Gastrocnemius medialis (tissue), 4 donors: ENCODE measurements around the gene RSPH6A. TPM values are rescaled to one million over a fixed set of nuclear protein-coding genes. Genes with fewer than 3 reads are reported as not detected.
A peak's percentile ranks its signal among the peaks of the same experiment; 100 is the strongest.
"Not testable (repeated sequence)": the region's sequence is repeated elsewhere in the genome, so short reads cannot be mapped to it uniquely, and the experiment has no call there.

Experiments
- ATAC-seq, 2 donors: fragments of 150-250 bp; one replicate each; pipeline ENCODE4 v1.9.1; 2016
- DNase-seq, 2 donors: peaks; one replicate each; pipeline ENCODE4 v3.0.0-alpha.2; 2019
- H3K27ac ChIP-seq, 4 donors: fragments of 200-600 bp; sonication (generic); 1 replicate in 1 of 4; 2 replicates in 3 of 4; pipeline ENCODE4 v1.5.1; 2016 to 2018; ENCODE audit warnings: mild to moderate bottlenecking in 2 of 4, moderate library complexity in 1 of 4
- H3K27me3 ChIP-seq, 3 donors: fragments of 200-600 bp; sonication (generic) in 2 of 3; 1 replicate in 1 of 3; 2 replicates in 2 of 3; pipeline versions ENCODE4 v1.5.1 to v1.6.0; 2016 to 2019; ENCODE audit warnings: mild to moderate bottlenecking in 1 of 3, moderate library complexity in 1 of 3
- H3K36me3 ChIP-seq, 2 donors: fragments of 200-600 bp; sonication (generic) in 1 of 2; one replicate each; pipeline ENCODE4 v1.5.1; 2017 to 2018
- H3K4me1 ChIP-seq, 2 donors: fragments of 200-600 bp; sonication (generic) in 1 of 2; one replicate each; pipeline ENCODE4 v1.5.1; 2016 to 2017; ENCODE audit warnings: mild to moderate bottlenecking in 2 of 2
- H3K4me3 ChIP-seq, 4 donors: fragments of 200-600 bp; sonication (generic) in 3 of 4; 1 replicate in 1 of 4; 2 replicates in 3 of 4; pipeline ENCODE4 v1.5.1; 2016 to 2019; ENCODE audit warnings: mild to moderate bottlenecking in 2 of 4
- H3K9me3 ChIP-seq, 3 donors: fragments of 200-600 bp; sonication (generic) in 2 of 3; 1 replicate in 1 of 3; 2 replicates in 2 of 3; pipeline ENCODE4 v1.5.1; 2016 to 2019
- POLR2A ChIP-seq, 2 donors: fragments of 450-650 bp; IDR thresholded peaks; one replicate each; pipeline ENCODE4 v1.6.1; 2017; ENCODE audit warnings: antibody characterized with exemption in 2 of 2, mild to moderate bottlenecking in 2 of 2, moderate library complexity in 2 of 2
- in situ Hi-C, 4 donors: fragments of 200-750 bp; cut with MboI; loops; one replicate each; pipeline versions ENCODE4 v1.15.0 to v1.8.0; 2017; ENCODE audit warnings: low sequenced_read_pairs in 4 of 4
- intact Hi-C: fragments of 100-400 bp; cut with DNase I; formaldehyde crosslinking; loops from one replicate; pipeline ENCODE4 v1.15.1; 2023; ENCODE audit warnings: low total_unique reads
- total RNA-seq, 4 donors: library from RNA; depleted of rRNA; stranded (reverse); fragments of >200 nt; gene quantifications; one replicate each; pipeline versions ENCODE4 v1.1.0 to v1.2.3, GENCODE V29; 2016
- TF ChIP-seq, protein P1 (sequence below), 5 experiments: fragments of 450-650 bp in 3 of 5; fragments of 200-600 bp in 2 of 5; sonication (generic) in 2 of 5; IDR thresholded peaks in 4 of 5; conservative IDR thresholded peaks in 1 of 5; 1 replicate in 4 of 5; 2 replicates in 1 of 5; pipeline ENCODE4 v1.5.1; 2016 to 2019; ENCODE audit warnings: antibody characterized with exemption in 5 of 5, mild to moderate bottlenecking in 3 of 5, moderate library complexity in 3 of 5

Gene RSPH6A
- total RNA-seq, 4 donors from 2014 or later = not detected

DNA sequence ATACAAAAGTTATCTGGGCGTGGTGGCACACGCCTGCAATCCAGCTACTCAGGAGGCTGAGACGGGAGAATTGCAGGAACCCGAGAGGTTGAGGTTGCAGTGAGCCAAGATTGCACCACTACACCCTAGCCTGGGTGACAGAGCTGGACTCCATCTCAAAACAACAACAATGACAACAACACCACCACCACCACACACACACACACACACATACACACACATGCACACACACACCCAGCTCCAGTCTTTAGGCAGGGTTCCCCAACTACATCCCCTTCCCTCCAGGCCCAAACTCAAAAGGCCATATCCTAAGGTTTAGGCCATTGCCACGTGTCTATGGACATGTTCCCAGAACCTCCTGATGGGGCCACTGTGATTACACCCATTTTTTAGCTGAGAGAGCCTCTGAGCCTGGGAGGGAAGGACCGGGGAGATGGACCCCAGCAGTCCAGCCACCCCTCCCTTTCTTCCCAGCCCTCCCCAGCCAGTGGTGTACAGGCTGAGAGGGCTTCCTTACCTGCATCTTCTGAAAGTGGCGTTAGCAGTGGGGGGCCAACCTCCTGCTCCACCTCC, 13.4 kb downstream of the RSPH6A start:
- H3K4me1 ChIP-seq = peaks cover 10 to 17% of the 10 kb centered on the region in 2 donors
- intact Hi-C loops = no loop called here
- no peaks in the 10 kb centered on the region for H3K27me3 ChIP-seq
- ATAC-seq (no peak), DNase-seq (no peak)
- no peak overlapping the region for H3K4me3 ChIP-seq
- TF ChIP-seq, protein P1, sequence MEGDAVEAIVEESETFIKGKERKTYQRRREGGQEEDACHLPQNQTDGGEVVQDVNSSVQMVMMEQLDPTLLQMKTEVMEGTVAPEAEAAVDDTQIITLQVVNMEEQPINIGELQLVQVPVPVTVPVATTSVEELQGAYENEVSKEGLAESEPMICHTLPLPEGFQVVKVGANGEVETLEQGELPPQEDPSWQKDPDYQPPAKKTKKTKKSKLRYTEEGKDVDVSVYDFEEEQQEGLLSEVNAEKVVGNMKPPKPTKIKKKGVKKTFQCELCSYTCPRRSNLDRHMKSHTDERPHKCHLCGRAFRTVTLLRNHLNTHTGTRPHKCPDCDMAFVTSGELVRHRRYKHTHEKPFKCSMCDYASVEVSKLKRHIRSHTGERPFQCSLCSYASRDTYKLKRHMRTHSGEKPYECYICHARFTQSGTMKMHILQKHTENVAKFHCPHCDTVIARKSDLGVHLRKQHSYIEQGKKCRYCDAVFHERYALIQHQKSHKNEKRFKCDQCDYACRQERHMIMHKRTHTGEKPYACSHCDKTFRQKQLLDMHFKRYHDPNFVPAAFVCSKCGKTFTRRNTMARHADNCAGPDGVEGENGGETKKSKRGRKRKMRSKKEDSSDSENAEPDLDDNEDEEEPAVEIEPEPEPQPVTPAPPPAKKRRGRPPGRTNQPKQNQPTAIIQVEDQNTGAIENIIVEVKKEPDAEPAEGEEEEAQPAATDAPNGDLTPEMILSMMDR (IDR thresholded peaks at IDR 0.05 in 4 of 5, conservative IDR thresholded peaks at IDR 0.05 in 1 of 5) = no peak
- TF ChIP-seq POLR2A (IDR thresholded peaks at IDR 0.05) = no peak
- H3K9me3 ChIP-seq = no peaks in the 10 kb centered on the region
- H3K27ac ChIP-seq = no peak overlapping the region
- no peaks in the 10 kb centered on the region for H3K36me3 ChIP-seq
- in situ Hi-C loops = no loop called here

DNA sequence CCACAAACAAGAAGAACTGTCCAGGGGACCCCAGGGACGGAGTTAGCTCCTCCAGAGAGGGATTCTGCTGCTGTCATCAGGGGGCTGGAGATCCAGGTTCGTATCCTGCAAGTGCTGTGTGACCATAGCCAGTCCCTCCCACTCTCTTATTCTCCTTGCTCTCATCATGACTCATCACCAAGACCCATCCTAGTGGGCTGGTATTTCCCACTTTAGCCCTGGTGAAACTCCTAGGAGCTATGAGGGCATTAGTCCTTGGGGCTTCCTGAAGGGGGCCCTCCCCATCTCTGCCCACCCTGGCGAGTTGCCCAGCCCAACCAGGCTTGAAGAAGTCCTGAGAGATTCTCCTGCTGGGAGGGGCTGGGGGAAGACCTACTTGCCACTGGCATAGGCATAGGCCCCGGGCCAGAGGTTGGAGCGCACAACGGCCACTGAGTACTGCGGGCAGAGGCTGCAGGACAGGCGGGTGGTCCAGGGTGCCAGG, 15.0 kb downstream of the RSPH6A start:
- H3K27ac ChIP-seq = peak overlapping the region; percentile 64 to 76 (median 70)
- peaks cover 10 to 17% of the 10 kb centered on the region in 2 donors for H3K4me1 ChIP-seq
- TF ChIP-seq, protein P1 (IDR thresholded peaks at IDR 0.05 in 4 of 5, conservative IDR thresholded peaks at IDR 0.05 in 1 of 5) = no peak
- TF ChIP-seq POLR2A (IDR thresholded peaks at IDR 0.05) = no peak
- DNase-seq = no peak
- ATAC-seq = peak in 1 of 2 donors; percentile 2
- no peaks in the 10 kb centered on the region for H3K9me3 ChIP-seq
- H3K27me3 ChIP-seq = no peaks in the 10 kb centered on the region
- intact Hi-C loops (no loop called here), in situ Hi-C loops (no loop called here)
- H3K4me3 ChIP-seq = no peak overlapping the region
- H3K36me3 ChIP-seq = no peaks in the 10 kb centered on the region

DNA sequence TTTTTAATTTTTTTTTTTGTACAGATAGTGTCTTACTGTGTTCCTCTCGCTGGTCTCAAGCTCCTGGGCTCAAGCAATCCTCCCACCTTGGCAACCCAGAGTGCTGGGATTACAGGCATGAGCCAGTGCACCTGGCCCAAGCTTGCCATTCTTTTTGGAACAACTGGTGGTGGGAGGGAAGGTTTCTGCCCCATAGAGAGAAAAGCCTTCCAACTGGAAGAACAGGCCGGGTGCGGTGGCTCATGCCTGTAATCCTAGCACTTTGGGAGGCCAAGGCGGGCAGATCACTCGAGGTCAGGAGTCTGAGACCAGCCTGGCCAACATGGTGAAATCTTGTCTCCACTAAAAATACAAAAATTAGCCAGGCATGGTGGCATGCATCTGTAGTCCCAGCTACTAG, 15.6 kb downstream of the RSPH6A start:
- DNase-seq (peak in 1 of 2 donors; percentile 80), ATAC-seq (peak; percentile 50 to 74)
- H3K9me3 ChIP-seq, H3K36me3 ChIP-seq, H3K27me3 ChIP-seq, in situ Hi-C loops, H3K4me3 ChIP-seq: not testable (repeated sequence)
- H3K4me1 ChIP-seq = peaks cover 10 to 17% of the 10 kb centered on the region in 2 donors
- intact Hi-C loops = loop anchor here (1.0 to 5.0 kb wide), 2 partner anchors 29 to 82 kb away; no protein-coding TSS in a partner anchor
- H3K27ac ChIP-seq = peak overlapping the region; percentile 64 to 76 (median 70)

DNA sequence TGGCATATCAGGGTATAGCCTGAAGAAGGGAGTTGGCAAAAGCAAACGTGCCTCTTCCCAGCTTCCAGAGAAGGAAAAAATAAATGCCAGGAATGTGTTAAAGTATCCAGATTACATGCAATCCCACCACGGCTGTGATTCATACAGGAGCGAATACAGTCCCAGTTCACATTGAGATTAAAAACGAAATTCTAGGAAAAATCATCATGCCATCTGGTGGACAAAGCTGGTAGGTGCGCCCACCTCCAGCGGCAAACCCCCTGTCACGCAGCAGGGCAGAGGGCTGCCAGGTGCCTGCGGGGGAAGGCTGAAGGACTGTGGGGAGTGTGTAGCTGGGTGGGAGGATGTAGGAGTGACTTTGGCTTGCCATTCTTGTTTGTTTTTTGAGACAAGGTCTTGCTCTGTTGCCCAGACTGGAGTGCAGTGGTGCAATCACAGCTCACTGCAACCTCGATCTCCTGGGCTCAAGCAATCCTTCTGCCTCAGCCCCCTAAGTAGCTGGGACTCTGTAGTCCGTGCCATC, 16.1 kb downstream of the RSPH6A start:
- no peaks in the 10 kb centered on the region for H3K36me3 ChIP-seq
- peak in 1 of 2 donors; percentile 61 for DNase-seq
- in situ Hi-C loops = no loop called here
- ATAC-seq = peak; percentile 87 to 91
- H3K27me3 ChIP-seq = no peaks in the 10 kb centered on the region
- no peak overlapping the region for H3K4me3 ChIP-seq
- TF ChIP-seq, protein P1 (IDR thresholded peaks at IDR 0.05 in 4 of 5, conservative IDR thresholded peaks at IDR 0.05 in 1 of 5) = peak; percentile 86 to 97 (median 92)
- TF ChIP-seq POLR2A (IDR thresholded peaks at IDR 0.05) = no peak
- intact Hi-C loops = loop anchor here (1.0 to 5.0 kb wide), 2 partner anchors 29 to 82 kb away; no protein-coding TSS in a partner anchor
- H3K4me1 ChIP-seq = peaks cover 10 to 17% of the 10 kb centered on the region in 2 donors
- peak overlapping the region; percentile 64 to 76 (median 70) for H3K27ac ChIP-seq
- no peaks in the 10 kb centered on the region for H3K9me3 ChIP-seq

DNA sequence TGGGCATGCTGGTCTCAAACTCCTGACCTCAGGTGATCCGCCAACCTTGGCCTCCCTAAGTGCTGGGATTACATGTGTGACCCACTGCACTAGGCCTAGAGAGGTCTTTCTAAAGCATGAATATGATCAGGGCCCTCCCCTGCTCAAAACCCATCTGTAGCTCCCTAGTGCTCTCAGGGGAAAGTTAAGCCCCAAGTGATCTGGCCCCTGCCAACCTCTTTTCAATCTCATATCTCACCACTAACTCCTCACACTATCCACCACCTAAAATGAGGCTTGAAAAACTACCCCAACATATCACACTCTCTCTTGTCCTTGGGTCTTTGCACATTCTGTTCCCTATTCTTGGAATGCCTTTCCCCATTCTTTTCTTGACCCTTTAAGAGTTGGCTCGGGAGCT, 20.5 kb downstream of the RSPH6A start:
- DNase-seq = no peak
- Histone ChIP-seq H3K4me3 (no peak overlapping the region), H3K4me1 (peaks cover 25 to 27% of the 10 kb centered on the region in 2 donors), H3K27me3 (no peaks in the 10 kb centered on the region), H3K36me3 (peaks cover 0 to 14% of the 10 kb centered on the region in 2 donors), H3K27ac (no peak overlapping the region), H3K9me3 (no peaks in the 10 kb centered on the region)
- no peak for TF ChIP-seq POLR2A (IDR thresholded peaks at IDR 0.05)
- TF ChIP-seq, protein P1 (IDR thresholded peaks at IDR 0.05 in 4 of 5, conservative IDR thresholded peaks at IDR 0.05 in 1 of 5) = no peak
- intact Hi-C loops = loop anchor here (5.0 kb wide), 1 partner anchor 77 kb away; no protein-coding TSS in a partner anchor
- in situ Hi-C loops = no loop called here
- ATAC-seq = no peak
